NCI-H510A (cell line): ENCODE measurements around the gene GRIA1.

Experiments used
- DNase-seq: peaks from one replicate; lab custom pipeline; 2025; lab: John Stamatoyannopoulos, UW

Gene GRIA1

DNA sequence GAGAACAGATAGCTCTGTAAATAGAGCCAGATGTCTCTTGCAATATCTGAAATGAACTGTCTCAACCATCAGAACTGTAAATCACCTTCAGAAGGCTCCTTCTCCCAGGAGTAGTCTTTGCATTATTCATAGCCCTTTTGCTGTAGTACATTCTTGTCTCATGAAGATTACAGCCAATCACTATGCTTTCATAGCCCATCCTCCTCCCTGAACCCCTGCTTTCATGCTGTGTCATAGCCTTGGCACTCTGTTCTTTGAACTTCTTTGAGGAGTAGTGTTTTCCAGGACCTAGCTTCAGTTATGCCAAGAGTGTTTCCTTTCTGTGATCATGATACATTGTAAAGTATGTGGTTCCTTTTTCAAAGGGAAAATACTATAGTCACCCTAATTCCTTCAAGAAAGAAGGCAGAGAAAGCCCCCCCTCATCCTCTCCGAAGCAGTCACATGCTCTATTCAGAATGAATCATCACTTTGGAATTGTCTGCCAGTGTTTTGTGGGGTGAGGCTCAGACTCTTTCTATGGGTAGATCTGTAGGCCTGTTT is 61.1 kb downstream of the GRIA1 start:
- no peak for DNase-seq

DNA sequence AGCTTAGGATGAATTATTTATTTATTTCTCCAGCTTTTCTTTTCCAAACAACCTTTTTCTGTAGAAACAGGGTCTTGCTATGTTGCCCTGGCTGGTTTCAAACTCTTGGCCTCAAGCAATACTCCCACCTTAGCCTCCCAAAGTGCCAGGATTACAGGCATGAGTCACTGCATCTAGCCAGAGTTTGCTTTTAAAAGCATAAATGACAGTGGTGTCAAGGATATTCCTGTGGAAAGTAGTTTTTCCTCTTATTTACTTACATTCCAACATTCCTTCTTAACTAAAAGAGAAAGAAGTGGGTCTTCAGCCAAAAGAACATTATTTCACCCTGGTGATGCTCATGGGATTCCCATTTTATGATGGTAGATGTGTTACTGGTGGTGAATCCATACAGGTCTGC is 62.4 kb downstream of the GRIA1 start:
- no peak for DNase-seq

DNA sequence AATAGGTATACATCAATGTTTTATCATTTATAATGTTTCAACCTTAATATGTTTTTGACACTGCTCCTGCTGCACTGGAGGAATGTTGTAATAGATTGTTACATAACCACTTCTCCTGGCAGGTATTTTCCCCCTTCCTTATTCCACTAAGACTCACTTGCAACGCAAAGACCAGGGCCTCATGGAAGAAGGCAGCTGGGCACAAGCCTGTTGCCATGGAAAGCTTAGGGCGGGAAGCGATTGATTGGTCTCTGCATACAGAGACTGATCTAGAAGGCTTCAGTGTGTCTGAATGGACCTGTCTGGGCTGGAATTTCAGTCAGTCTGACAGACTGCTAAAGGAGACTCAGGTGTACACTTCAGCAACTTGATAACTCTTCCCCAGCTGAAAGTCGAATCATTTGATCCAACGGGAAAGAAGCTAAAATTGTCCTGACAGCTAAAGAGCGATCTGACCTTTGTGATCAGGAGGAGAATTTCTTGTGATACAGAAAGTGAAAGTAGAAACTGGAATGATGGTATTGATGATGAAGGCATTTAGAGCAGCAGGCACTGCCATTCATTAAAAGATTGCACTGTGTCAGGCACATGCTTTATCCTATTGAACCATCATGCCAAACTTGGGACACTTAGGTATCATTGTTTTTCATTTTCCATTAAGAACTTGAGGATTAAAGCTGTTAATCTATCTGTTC is 65.1 kb downstream of the GRIA1 start:
- no peak for DNase-seq

DNA sequence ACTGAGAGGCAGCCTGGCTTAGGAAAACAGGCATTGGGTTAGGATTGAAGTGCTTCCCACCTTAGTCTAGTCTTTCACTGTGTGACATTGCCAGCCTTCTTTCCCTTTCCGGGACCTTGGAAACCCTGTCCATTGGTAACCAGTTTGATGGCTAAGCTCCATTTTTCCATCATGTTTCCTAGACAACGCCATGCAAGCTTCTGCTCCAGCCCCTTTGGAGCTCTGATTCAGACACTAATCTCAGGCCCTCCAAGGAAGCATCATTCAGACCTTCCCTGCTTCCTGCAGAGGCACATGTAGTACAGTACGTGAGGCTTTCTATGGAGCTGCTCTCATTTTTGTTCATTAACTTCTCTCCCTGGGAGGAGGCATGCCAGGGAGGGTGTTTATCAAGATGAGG is 68.5 kb downstream of the GRIA1 start:
- DNase-seq: no peak

DNA sequence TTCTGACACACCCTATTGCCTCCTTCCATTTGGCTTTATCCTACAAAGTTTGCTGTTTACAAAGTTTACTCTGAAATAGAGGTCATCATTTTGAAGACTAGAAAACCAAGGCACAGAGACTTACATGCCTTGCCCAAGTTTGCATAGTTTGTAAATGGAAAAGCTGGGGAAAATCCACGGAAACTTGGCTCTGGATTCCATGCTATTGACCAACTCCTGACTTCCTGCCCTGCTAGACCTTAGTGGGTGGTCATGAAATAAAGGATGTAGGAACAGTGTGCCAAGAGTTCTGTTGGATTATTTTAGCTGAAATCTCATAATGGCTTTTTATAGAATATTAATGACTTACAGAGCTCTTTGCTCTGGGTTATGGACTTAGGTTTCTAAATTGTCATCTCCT is 69.5 kb downstream of the GRIA1 start:
- DNase-seq: no peak

DNA sequence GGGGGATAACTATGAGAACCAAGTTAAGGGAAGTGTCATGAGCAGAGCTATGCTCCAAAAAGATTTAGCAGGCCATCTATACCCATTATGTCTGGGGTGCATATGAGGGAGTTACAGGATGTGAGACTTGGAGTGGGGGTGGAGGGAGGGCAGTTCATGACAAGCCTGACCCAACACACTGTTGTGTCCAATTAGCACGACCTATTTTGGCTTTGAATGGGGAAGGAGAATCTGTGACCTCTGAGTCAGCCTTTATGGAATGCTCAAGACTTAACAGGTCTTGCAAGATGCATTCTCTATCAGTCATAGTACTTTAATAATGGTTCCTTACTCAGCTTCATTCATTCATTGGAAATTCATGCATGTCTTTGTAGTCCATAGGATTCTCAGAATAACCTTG is 71.7 kb downstream of the GRIA1 start:
- no peak for DNase-seq

DNA sequence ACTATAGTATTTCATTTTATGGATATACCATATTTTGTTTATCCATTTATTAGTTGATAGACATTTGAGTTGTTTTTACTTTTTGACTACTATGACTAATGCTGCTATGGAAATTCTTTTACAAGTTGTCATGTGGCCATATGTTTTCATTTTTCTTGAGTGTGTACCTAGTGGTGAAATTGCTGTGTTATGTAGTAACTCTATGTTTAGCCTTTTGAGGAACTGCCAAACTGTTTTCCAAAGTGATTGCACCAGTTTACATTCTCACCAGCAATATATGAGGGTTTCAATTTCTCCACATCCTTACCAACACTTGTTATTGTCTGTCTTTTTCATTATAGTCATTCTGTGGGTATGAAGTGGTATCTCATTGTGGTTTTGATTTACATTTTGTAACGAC is 75.4 kb downstream of the GRIA1 start:
- no peak for DNase-seq

DNA sequence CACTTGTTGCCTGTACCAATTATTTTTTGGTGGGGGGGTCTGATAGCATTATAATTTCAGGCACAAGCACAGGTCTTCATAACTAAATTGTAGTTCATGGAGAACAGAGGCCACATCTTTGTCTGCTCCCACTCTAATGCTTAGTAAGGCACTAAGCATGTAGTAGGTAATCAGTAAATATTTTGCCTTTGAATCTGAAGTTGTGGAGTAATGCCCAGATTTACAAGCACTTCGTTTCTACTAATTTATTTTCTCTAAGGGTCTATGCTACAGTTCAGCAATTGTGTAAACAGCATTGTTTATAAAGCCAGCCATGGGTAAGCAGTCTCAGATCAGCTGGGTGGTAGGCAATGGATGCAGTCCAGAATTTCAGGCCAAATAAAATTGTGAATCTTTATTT is 78.6 kb downstream of the GRIA1 start:
- no peak for DNase-seq

DNA sequence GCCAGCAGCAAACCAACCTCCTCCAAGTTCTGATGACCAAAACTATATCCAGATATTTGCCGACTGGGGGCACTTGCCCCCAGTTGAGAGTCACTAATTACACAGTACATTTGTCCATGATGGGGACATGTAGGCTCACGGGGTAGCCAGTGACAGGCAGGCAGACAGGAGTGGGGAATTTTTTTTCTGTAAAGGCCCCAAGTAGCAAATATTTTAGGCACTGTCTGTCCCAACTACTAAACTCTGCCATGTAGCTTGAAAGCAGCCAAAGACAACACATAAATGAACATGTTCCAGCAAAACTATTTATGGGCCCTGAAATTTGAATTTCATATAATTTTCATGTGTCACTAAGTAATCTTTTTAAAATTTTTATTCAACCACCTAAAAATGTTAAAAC is 80.7 kb downstream of the GRIA1 start:
- DNase-seq: no peak

DNA sequence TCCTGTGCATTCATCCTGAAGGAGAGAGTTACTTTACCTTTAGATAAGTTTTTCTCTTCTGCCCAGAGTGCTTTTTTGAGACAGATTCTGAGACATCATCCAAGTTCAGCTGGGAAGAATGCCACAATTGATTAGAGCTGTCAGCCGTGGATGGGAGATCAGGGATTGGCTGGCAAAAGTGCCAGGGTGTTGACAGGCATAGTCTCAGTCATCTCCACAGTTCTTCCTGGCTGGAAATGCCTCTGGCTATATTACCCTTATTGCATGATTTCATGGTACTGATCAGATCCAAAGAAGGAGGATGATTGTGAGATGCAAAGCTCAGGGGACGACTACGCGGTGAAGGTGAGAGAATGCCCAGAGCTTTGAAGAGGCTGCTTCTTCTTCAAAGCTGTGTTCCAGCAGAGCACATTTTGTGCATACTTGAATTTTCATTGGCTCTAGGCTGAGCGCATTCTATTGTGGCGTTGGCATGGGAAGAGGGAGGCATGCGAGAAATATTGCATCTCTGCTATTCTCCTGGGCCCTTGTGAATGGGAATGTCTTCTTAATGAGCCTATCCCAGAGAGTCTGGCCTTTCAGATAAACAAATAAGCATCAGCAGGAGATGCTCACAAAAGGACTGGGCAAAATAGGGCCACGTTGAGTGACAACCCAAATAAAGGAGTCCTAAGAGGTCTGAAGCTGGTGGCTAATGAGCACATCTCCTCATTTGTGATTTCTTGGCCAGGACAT is 82.1 kb downstream of the GRIA1 start:
- DNase-seq: no peak

DNA sequence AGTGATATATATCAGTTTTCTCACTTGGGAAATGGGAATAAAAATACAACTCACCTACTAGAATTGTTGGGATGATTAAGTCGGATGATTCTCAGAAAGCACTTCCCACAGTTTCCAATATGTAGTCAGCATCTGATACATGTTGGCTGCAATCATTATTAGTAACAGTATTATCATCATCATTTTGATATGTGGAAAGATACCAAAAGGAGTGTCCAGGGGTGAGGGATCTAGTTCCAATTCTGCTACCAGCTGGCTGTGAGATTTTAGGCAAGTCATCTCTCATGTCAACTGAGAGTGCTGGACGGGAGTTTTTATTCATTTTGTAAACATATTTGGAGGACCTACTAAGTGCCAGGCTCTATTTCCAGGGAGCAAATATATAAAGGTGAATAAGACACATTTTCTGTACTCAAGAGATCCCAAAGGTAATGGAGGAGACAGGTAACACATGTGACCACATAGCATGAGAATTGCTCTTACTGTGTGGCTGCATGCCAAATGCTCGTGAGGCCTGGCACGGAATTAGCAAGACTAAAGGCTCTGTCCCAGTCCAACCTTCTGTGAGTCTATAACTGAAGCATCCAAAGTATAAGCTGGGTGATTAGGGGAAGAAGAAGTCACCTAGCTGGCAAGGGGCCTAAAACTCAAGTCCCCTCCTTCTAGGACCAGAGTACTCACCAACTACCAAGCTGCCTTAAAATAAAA is 83.0 kb downstream of the GRIA1 start:
- DNase-seq: no peak

DNA sequence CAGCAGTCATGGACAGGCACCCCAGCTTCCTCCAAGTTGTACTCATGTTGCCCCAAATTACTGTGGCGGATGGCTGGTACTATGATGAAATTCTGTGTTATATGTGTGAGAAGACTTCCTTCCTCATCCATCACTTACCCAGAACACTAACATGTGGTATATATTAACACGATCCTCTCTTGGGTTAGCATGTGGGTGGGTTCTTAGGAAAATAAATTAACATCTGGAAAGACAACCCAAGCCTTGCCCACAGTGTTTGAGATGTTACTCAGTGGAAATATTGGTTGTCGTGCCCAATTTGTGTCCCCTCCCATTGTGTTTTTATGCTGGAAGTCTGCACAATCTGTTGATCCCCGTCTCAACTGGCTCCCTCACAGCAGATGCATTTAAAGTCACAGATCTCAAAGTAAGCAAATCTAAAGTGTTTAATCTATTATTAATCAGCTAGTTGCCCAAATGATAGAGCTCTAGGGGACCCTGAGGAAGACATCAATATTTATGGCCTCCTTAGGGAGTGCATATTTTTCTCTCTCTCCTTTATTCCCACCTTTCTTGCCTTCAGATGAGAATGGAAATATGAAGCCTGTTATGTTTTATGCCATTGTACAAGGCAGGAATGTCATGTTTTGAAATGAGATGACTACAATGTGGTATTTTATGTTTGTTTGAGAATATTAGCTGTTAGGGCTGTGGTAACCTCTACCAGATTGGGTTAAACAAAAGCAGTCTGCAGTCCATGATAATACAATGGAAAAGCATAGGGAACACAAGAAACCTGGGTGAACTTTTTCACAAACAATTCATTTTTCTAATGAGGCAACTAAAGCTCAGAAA is 93.9 kb downstream of the GRIA1 start:
- DNase-seq: no peak

DNA sequence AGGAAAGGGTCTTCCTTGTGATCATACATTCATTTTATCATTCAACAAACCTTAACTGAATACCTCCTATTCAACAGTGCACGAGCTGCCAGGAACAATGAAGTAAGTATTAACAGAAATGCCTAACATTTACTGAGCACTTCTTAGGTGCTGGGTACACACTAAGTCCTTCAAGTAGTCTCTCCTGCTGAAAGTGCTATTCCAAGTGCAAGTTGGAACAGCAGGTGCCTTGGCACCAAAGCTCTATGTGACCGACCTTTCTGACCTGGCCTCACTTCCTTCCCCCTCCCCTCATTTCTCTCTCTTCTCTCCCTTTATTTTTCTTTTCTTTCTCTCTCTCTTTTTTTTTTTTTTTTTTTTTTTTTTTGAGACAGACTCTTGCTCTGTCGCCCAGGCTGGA is 94.5 kb downstream of the GRIA1 start:
- no peak for DNase-seq

DNA sequence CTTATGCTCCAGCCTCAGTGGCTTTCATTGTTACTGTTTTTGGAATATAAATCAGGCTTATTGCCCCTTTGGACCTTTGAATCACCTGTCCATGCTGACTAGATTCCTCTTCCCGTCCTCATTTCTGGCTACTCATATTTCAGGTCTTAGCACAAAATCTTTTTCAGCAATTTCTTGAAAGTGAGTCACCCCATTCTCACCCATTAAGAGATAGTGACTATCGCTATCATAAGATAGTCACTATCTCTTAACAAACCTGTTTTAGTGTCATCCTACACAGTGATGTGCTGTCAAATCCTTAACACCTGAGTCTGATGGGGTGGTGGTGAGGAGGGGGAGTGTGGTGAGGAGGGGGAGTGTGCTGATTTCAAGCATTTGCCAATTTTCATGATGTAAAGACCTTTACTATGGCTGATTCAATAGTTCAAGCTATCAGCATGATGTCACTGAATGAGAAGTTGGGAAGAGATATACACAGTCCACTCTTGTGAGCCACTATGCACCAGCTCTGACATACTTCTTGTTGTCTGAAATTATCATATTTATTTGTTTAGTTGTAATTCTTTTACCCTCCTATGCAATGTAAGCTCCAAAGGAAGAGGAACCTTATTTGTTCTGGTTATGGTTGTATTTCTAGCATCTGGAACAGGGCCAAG is 95.3 kb downstream of the GRIA1 start:
- DNase-seq: no peak

DNA sequence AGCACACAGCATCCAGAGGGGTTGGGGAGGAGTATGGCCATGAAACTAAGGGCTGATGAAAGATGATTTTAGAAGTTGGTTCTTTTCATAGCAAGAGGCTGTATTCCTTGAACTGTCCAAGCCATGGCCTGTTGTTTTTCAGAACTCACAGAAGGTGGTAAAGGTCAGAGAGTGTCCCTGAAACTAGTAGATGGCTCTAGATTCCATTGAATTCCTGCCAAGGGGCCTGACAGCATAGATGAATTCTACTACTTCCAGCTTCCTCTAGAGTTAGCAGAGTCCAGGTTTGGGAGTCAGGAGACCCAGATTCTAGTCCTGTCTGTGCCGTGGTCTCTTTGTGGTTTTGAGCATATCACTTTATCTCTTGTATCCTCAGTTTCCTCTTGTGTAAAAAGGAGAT is 101.6 kb downstream of the GRIA1 start:
- no peak for DNase-seq

DNA sequence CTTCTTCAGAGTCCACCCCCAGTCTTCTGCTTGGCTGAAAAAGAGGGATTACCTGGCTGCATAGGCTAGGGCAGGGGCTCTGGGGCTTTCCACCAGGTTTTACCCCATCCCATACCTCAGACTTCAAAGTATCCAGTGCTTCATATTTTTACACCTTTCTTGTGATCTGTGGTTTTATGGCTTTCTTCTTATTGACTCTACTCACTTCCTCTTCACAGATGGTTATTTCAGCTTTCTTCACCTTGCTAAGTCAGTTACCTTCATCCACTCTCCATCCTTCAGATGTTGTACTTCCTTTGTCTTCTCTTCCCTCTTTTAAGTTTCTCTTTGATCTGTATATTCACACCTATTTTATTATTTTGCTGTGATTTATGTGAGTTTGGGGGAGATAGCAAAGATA is 104.3 kb downstream of the GRIA1 start:
- no peak for DNase-seq

DNA sequence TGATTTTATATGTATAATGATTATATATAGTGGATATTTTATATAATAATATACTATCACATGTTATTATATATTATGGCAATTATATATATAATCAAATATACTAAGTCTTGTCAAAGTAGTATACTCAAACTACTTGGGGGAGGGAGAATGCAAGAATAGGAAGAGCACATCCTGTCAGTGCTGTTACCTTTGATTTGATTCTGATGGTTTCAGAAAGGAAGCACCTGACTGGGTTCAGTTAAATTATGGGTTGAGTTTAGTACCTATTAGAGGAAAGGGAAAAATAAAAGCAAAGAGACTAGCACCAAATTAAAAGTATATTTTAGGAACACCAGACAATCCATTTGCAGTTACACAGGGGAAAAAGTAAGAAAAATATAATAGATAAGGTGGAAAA is 107.6 kb downstream of the GRIA1 start:
- no peak for DNase-seq

DNA sequence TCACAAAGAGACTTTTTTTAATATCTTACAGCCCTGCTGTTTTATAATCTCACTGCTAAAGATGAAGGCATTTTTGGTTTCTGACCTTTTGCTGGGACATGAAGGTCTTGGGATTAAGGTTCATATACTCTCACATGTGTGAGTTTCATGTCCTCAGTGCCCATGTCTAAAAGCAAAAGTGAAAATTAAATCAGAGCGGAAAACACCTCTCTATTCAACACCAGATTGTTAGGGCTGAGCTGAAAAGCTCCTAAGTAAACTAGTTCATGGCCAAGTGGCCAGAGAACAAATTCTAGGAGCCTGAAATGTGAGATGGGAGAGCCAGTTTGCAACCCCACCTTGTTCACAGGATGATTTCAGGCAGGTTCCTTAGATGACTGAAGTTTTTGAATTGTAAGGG is 110.9 kb downstream of the GRIA1 start:
- DNase-seq: no peak

DNA sequence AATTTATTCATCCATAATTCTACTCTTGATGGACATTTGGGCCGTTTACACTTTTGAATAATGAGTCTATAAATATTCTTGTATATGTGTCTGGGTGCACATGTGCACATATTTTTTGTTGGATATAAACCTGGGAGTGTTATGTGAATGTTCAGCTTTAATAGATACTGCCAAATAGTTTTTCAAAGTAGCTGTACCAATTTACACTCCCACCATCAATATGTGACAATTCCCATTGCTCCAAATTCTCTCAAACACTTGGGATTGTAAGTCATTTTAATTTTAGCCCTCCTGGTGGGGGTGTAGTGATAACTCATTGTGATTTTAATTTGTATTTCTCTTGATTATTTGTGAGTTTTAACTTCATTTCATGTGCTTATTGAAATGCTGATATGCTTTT is 114.9 kb downstream of the GRIA1 start:
- DNase-seq: no peak

DNA sequence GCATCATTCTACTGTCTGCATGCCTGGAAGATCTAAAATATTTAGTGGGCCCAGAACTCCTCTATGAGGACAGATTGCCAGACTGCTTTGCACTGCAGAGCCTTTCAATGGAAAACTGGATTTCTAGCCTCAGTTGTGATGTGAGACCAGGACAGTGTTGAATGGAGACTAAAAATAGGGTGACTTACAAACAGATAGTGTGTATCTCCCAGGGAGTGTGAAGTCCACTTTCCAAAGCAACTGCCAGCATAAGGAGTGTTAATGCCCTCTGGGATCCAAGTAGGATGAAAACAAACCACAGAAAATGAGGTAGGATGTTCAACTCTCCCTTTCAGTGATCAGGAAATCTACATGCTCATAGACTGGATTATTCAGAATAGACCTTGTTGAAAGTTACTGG is 119.5 kb downstream of the GRIA1 start:
- DNase-seq: no peak

DNA sequence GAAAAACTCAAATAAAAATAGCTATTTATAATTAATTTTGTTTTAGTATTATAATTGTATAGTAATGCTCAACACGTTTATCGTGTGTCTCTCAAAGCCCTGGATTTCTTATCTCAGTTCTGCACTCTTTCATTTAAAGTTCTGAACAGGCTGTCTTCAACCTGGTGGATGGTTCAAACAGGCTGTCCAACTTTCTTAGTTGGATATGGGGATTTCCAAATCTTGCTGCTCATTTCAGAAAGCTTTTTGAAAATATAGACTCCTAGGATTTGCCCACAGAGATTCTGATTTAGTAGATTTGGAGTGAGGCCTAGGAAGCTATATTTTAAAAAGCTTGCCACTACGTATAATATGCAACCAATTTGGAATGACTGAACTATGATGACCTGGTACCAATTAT is 120.3 kb downstream of the GRIA1 start:
- no peak for DNase-seq

DNA sequence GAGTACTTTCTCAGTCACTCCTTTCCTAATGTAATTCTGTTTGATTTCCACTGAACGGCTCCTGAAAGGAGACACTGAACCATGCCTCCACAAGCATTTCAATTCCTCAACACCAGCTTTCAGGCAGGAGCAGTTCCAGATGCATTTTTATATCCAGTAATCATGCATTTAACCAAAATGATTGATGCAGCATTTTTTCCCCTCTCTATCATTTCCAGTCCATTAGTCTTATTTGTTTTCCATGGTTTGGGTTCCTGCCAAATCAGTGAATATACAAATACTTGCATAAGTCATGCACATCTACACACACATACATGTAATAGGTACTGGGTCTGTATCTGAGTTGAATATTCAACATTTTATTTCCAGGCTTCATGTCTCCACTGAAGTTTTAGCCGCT is 122.7 kb downstream of the GRIA1 start:
- DNase-seq: no peak
